IMR-90 (cell line): ENCODE measurements around the gene TEX47. TPM values are rescaled to one million over a fixed set of nuclear protein-coding genes. Genes with fewer than 3 reads are reported as not detected.

Experiments
- ATAC-seq: fragments of 200-7000 bp; cut with Tn5 transposase; 2 replicates; pipeline ENCODE4 v1.9.1; 2020; ENCODE audit warnings: low read depth, mild to moderate bottlenecking, moderate library complexity
- BruUV-seq: library from RNA; stranded (reverse); fragments of 400-500 nt; replicated peaks from 2 replicates; lab custom pipeline; 2021; lab: Mats Ljungman, UMichigan
- CTCF ChIA-PET: fragments of 300-600 bp; formaldehyde crosslinking; extraction: SDS; loops from one replicate; lab custom pipeline; 2021; ENCODE audit warnings: antibody characterized with exemption; lab: Yijun Ruan, JAX
- POLR2A ChIA-PET: fragments of 300-600 bp; sonication (Branson Sonifier 250); formaldehyde crosslinking; loops from one replicate; lab custom pipeline; 2022; ENCODE audit warnings: antibody characterized with exemption; ENCODE audit not compliant: unreplicated experiment; lab: Charles Lee
- DNase-seq: peaks from one replicate; pipeline ENCODE4 v3.0.0; 2013
- H2AFZ ChIP-seq: replicated peaks from 2 replicates; pipeline ENCODE3; 2013; ENCODE audit warnings: low read length, mild to moderate bottlenecking; ENCODE audit not compliant: poor library complexity
- H2AK5ac ChIP-seq: 2 replicates; pipeline ENCODE4 v1.6.1; 2013; ENCODE audit warnings: low read depth, low read length, inconsistent platforms
- H2AK9ac ChIP-seq: replicated peaks from 2 replicates; pipeline ENCODE3; 2013; ENCODE audit warnings: mild to moderate bottlenecking, low read depth, low read length, moderate library complexity; ENCODE audit not compliant: poor library complexity
- H2BK120ac ChIP-seq: 2 replicates; pipeline ENCODE4 v1.6.1; 2013; ENCODE audit warnings: low read depth, low read length, inconsistent platforms
- H2BK15ac ChIP-seq: 3 replicates; pipeline ENCODE4 v1.6.1; 2013; ENCODE audit warnings: low read depth, low read length, inconsistent platforms
- H2BK20ac ChIP-seq: 2 replicates; pipeline ENCODE4 v1.6.1; 2013; ENCODE audit warnings: low read depth, mild to moderate bottlenecking, inconsistent platforms, low read length, moderate library complexity
- H2BK5ac ChIP-seq: 2 replicates; pipeline ENCODE4 v1.6.1; 2013; ENCODE audit warnings: mild to moderate bottlenecking, low read depth, low read length, inconsistent platforms; ENCODE audit not compliant: poor library complexity, severe bottlenecking
- H3K14ac ChIP-seq: replicated peaks from 2 replicates; pipeline ENCODE4 v1.6.1; 2013; ENCODE audit warnings: low read depth, low read length, inconsistent platforms
- H3K18ac ChIP-seq: 2 replicates; pipeline ENCODE4 v1.6.1; 2013; ENCODE audit warnings: low read depth, low read length, control low read depth
- H3K23ac ChIP-seq: 2 replicates; pipeline ENCODE4 v1.6.1; 2013; ENCODE audit warnings: low read depth, low read length, inconsistent platforms
- H3K27ac ChIP-seq: 2 replicates; pipeline ENCODE4 v1.5.1; 2013; ENCODE audit warnings: mild to moderate bottlenecking, control low read depth, low read length; ENCODE audit not compliant: insufficient read depth
- H3K27me3 ChIP-seq: 2 replicates; pipeline ENCODE4 v1.6.1; 2013; ENCODE audit warnings: low read length; ENCODE audit not compliant: control insufficient read depth, insufficient read depth
- H3K36me3 ChIP-seq: 2 replicates; pipeline ENCODE4 v1.6.1; 2013; ENCODE audit warnings: low read length, mixed read lengths; ENCODE audit not compliant: control insufficient read depth, insufficient read depth
- H3K4ac ChIP-seq: 2 replicates; pipeline ENCODE4 v1.6.1; 2013; ENCODE audit warnings: low read depth, low read length, inconsistent platforms
- H3K4me1 ChIP-seq: 2 replicates; pipeline ENCODE4 v1.6.1; 2013; ENCODE audit warnings: low read length, mixed read lengths; ENCODE audit not compliant: control insufficient read depth, insufficient read depth
- H3K4me2 ChIP-seq: 2 replicates; pipeline ENCODE4 v1.6.1; 2013; ENCODE audit warnings: low read depth, mild to moderate bottlenecking, control low read depth, low read length, moderate library complexity
- H3K4me3 ChIP-seq: 2 replicates; pipeline ENCODE4 v1.5.1; 2013; ENCODE audit warnings: low read depth, mild to moderate bottlenecking, control low read depth, low read length, moderate library complexity; ENCODE audit not compliant: insufficient read depth
- H3K56ac ChIP-seq: 2 replicates; pipeline ENCODE4 v1.6.1; 2013; ENCODE audit warnings: low read length, inconsistent platforms; ENCODE audit not compliant: insufficient read depth; ENCODE audit errors: extremely low read depth
- H3K79me1 ChIP-seq, 2 experiments: 2 replicates each; pipeline ENCODE4 v1.6.1; 2013; ENCODE audit warnings: low read length in 2 of 2, inconsistent platforms in 1 of 2, low read depth in 1 of 2
- H3K9ac ChIP-seq: 2 replicates; pipeline ENCODE4 v1.6.1; 2013; ENCODE audit warnings: low read depth, low read length, control low read depth
- H3K9me1 ChIP-seq: 2 replicates; pipeline ENCODE4 v1.6.1; 2013; ENCODE audit warnings: low read length, inconsistent platforms; ENCODE audit not compliant: insufficient read depth
- H3K9me3 ChIP-seq: 2 replicates; pipeline ENCODE4 v1.6.1; 2013; ENCODE audit warnings: low read length; ENCODE audit not compliant: control insufficient read depth, insufficient read depth
- H4K20me1 ChIP-seq: 2 replicates; pipeline ENCODE4 v1.6.1; 2013; ENCODE audit warnings: low read length, inconsistent platforms; ENCODE audit not compliant: insufficient read depth
- H4K5ac ChIP-seq: 2 replicates; pipeline ENCODE4 v1.6.1; 2013; ENCODE audit warnings: mild to moderate bottlenecking, low read depth, low read length, control low read depth
- H4K8ac ChIP-seq, 2 experiments: 2 replicates each; pipeline ENCODE4 v1.6.1; 2013; ENCODE audit warnings: low read depth in 2 of 2, low read length in 2 of 2, control low read depth in 1 of 2, inconsistent platforms in 1 of 2
- H4K91ac ChIP-seq: 2 replicates; pipeline ENCODE4 v1.6.1; 2013; ENCODE audit warnings: low read depth, low read length, inconsistent platforms; ENCODE audit not compliant: insufficient read depth
- BHLHE40 ChIP-seq: fragments of 150-350 bp; IDR thresholded peaks from 2 replicates; pipeline ENCODE4 v1.6.1; 2016; ENCODE audit warnings: mild to moderate bottlenecking, low read depth, low read length
- CHD1 ChIP-seq: IDR thresholded peaks from 2 replicates; pipeline ENCODE4 v1.6.1; 2012; ENCODE audit warnings: low read depth, low read length, improper control_type of control experiment
- FOS ChIP-seq: fragments of 150-350 bp; IDR thresholded peaks from 2 replicates; pipeline ENCODE4 v1.6.1; 2016; ENCODE audit warnings: low read depth, low read length
- MAFK ChIP-seq: IDR thresholded peaks from 2 replicates; pipeline ENCODE4 v1.6.1; 2012; ENCODE audit warnings: low read depth, low read length, improper control_type of control experiment
- MAZ ChIP-seq: IDR thresholded peaks from 2 replicates; pipeline ENCODE4 v1.6.1; 2012; ENCODE audit warnings: low read depth, mild to moderate bottlenecking, low read length, improper control_type of control experiment, moderate library complexity, borderline replicate concordance
- NFE2L2 ChIP-seq: fragments of 150-350 bp; IDR thresholded peaks from 2 replicates; pipeline ENCODE4 v1.6.1; 2016; ENCODE audit warnings: low read depth, mild to moderate bottlenecking, low read length
- POLR2A ChIP-seq: IDR thresholded peaks from 2 replicates; pipeline ENCODE4 v1.6.1; 2012; ENCODE audit warnings: mild to moderate bottlenecking, low read depth, low read length
- RFX5 ChIP-seq: IDR thresholded peaks from 2 replicates; pipeline ENCODE4 v1.8.0; 2012; ENCODE audit warnings: low read depth, mild to moderate bottlenecking, low read length, moderate library complexity
- SMC3 ChIP-seq: fragments of 150-350 bp; IDR thresholded peaks from 2 replicates; pipeline ENCODE4 v1.6.1; 2016; ENCODE audit warnings: low read depth, mild to moderate bottlenecking, antibody characterized with exemption, low read length, moderate library complexity
- USF2 ChIP-seq: fragments of 150-350 bp; IDR thresholded peaks from 2 replicates; pipeline ENCODE4 v1.6.1; 2017; ENCODE audit warnings: mild to moderate bottlenecking, antibody characterized with exemption, low read length, low read depth
- WGBS, 2 experiments: methylation state at CpG; one replicate each; pipeline versions ENCODE4 v1.1.5 to v1.1.7; 2013; ENCODE audit warnings: missing lambda C conversion rate in 2 of 2; ENCODE audit not compliant: insufficient read length in 1 of 2; ENCODE audit errors: extremely low coverage in 2 of 2; 5-methylcytosine and 5-hydroxymethylcytosine counted together
- dilution Hi-C: fragments of 300-500 bp; cut with HindIII; formaldehyde crosslinking; loops from one replicate; pipeline ENCODE4 v1.14.3; 2018; ENCODE audit warnings: low sequenced_read_pairs; ENCODE audit not compliant: unreplicated experiment
- in situ Hi-C: fragments of 300-500 bp; cut with MboI; formaldehyde crosslinking; loops from 3 replicates; pipeline ENCODE4 v1.14.3; 2019; ENCODE audit warnings: low sequenced_read_pairs, inconsistent platforms, mixed read lengths
- intact Hi-C: fragments of 100-400 bp; cut with micrococcal nuclease; formaldehyde crosslinking; loops from 2 replicates; pipeline ENCODE4 v1.10.0; 2022
- polyA plus RNA-seq, 3 experiments: library from polyadenylated mRNA; depleted of rRNA; stranded (reverse); fragments of >200 nt; gene quantifications; 2 replicates each; pipeline ENCODE4 v1.2.3, GENCODE V29; 2012; ENCODE audit warnings: low replicate concordance in 1 of 3
- total RNA-seq: library from RNA; depleted of rRNA; stranded (reverse); fragments of >200 nt; gene quantifications from 2 replicates; pipeline ENCODE4 v1.2.3, GENCODE V29; 2012
- TF ChIP-seq, protein P1 (sequence below): fragments of 150-350 bp; IDR thresholded peaks from 2 replicates; pipeline ENCODE4 v1.6.1; 2016; ENCODE audit warnings: low read depth, mild to moderate bottlenecking, low read length, moderate library complexity, borderline replicate concordance
- TF ChIP-seq, protein P2 (sequence below): conservative IDR thresholded peaks from 2 replicates; pipeline ENCODE4 v1.5.1; 2012; ENCODE audit warnings: mild to moderate bottlenecking, low read depth, low read length, improper control_type of control experiment

Gene TEX47
- total and polyA plus RNA-seq, 2 of the 4 experiments (the other 2 are of a cell fraction): not detected

DNA sequence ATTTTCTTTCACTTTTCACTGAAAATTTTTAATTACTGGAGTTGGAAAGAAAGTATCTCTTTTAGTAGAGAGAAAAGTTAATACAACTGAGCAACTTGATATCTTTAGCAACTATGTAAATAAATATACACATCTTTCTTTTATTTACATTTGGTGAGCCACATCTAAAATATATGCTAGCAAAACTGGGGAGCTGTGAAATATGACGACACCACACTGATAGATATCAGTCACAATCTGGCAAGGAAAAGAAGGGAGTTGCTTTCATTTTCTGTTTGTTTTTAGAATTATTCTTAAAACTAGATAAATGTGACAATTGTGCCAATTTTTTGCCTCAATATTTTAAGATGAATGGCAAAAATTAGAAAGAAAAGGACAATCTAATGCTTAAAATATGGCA is 38.7 kb downstream of the TEX47 start:
- DNase-seq: no peak
- dilution Hi-C loops: no loop called here
- no peak overlapping the region for H3K18ac ChIP-seq

More for the DNA sequence above, 38.7 kb downstream of the TEX47 start:
- H3K27me3 ChIP-seq: no peaks in the 10 kb centered on the region; the same call in 1 of the 2 replicates
- H4K91ac ChIP-seq: no peak overlapping the region
- CTCF ChIA-PET: interaction anchor here (0.8 kb wide), 1 partner anchor 505 kb away, joined by 3 read pairs; no protein-coding TSS in a partner anchor
- H3K79me1 ChIP-seq: no peaks in the 10 kb centered on the region
- intact Hi-C loops (no loop called here), in situ Hi-C loops (no loop called here)
- H3K9ac ChIP-seq: no peak overlapping the region
- no peaks in the 10 kb centered on the region for H3K4me1 ChIP-seq
- no peaks in the 10 kb centered on the region for H3K36me3 ChIP-seq
- H4K8ac ChIP-seq: no peak overlapping the region
- no peak overlapping the region for H2BK15ac ChIP-seq
- H3K4ac ChIP-seq: no peak overlapping the region
- no peaks in the 10 kb centered on the region for H3K9me3 ChIP-seq
- no peak overlapping the region for H3K4me3 ChIP-seq
- H4K20me1 ChIP-seq: no peaks in the 10 kb centered on the region
- POLR2A ChIA-PET: no interaction called here
- H3K4me2 ChIP-seq: no peak overlapping the region
- TF ChIP-seq CHD1: no peak
- TF ChIP-seq SMC3: no peak
- no peak for TF ChIP-seq NFE2L2
- TF ChIP-seq, protein P1, sequence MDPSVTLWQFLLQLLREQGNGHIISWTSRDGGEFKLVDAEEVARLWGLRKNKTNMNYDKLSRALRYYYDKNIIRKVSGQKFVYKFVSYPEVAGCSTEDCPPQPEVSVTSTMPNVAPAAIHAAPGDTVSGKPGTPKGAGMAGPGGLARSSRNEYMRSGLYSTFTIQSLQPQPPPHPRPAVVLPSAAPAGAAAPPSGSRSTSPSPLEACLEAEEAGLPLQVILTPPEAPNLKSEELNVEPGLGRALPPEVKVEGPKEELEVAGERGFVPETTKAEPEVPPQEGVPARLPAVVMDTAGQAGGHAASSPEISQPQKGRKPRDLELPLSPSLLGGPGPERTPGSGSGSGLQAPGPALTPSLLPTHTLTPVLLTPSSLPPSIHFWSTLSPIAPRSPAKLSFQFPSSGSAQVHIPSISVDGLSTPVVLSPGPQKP: no peak
- TF ChIP-seq FOS: no peak
- TF ChIP-seq USF2: no peak
- TF ChIP-seq POLR2A: no peak
- no peak for TF ChIP-seq RFX5
- no peak for TF ChIP-seq MAFK
- no peak for TF ChIP-seq BHLHE40
- TF ChIP-seq MAZ: no peak
- TF ChIP-seq, protein P2, sequence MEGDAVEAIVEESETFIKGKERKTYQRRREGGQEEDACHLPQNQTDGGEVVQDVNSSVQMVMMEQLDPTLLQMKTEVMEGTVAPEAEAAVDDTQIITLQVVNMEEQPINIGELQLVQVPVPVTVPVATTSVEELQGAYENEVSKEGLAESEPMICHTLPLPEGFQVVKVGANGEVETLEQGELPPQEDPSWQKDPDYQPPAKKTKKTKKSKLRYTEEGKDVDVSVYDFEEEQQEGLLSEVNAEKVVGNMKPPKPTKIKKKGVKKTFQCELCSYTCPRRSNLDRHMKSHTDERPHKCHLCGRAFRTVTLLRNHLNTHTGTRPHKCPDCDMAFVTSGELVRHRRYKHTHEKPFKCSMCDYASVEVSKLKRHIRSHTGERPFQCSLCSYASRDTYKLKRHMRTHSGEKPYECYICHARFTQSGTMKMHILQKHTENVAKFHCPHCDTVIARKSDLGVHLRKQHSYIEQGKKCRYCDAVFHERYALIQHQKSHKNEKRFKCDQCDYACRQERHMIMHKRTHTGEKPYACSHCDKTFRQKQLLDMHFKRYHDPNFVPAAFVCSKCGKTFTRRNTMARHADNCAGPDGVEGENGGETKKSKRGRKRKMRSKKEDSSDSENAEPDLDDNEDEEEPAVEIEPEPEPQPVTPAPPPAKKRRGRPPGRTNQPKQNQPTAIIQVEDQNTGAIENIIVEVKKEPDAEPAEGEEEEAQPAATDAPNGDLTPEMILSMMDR: no peak
- no peak overlapping the region for H2AK9ac ChIP-seq
- no peak overlapping the region for H2AK5ac ChIP-seq
- H2BK5ac ChIP-seq: no peak overlapping the region
- H2BK20ac ChIP-seq: no peak overlapping the region
- no peak for ATAC-seq
- H2AFZ ChIP-seq: no peak overlapping the region
- no peaks in the 10 kb centered on the region for H3K9me1 ChIP-seq
- no peak overlapping the region for H3K56ac ChIP-seq
- H3K27ac ChIP-seq: no peak overlapping the region
- H2BK120ac ChIP-seq: no peak overlapping the region
- no CpG with 5 or more reads among the region's 1 CpG for WGBS, 2 experiments
- no peak overlapping the region for H4K5ac ChIP-seq
- H3K14ac ChIP-seq: no peak overlapping the region
- no TSS peak for BruUV-seq
- H3K23ac ChIP-seq: no peak overlapping the region
